ENCODE results near the gene KRT35. TPM values are rescaled to one million over a fixed set of nuclear protein-coding genes. Genes with fewer than 3 reads are reported as not detected.

Gene KRT35
- total RNA-seq, 4 donors from 2014 or later, result not detected

GRCh38 chr17:41442739-41443138, 38.2 kb downstream of the KRT35 start:
- no peak for TF ChIP-seq POLR2A (IDR thresholded peaks at IDR 0.05)
- TF ChIP-seq CTCF (IDR thresholded peaks at IDR 0.05), result no peak
- H3K4me3 ChIP-seq (replicated peaks in 1 of 3), result no peak overlapping the region
- H3K9me3 ChIP-seq, result no peaks in the 10 kb centered on the region
- intact Hi-C loops (cut with DNase I), result no loop called here
- no peaks in the 10 kb centered on the region for H3K4me1 ChIP-seq
- WGBS, 2 donors, result 88 to 91% methylated on average over 4 of the region's 4 CpGs
- DNase-seq, result no peak
- H3K36me3 ChIP-seq, result no peaks in the 10 kb centered on the region
- no peak overlapping the region for H3K27ac ChIP-seq
- no peaks in the 10 kb centered on the region for H3K27me3 ChIP-seq

GRCh38 chr17:41440531-41441033, 40.4 kb downstream of the KRT35 start, which contains the start of gene KRT38:
Gene KRT38, minus strand, starts transcription at chr17:41440983. Its CDS starts 62 bp downstream, at chr17:41440921.
- no peaks in the 10 kb centered on the region for H3K4me1 ChIP-seq
- no peaks in the 10 kb centered on the region for H3K27me3 ChIP-seq
- H3K27ac ChIP-seq, result no peak within 1 kb of the TSS
- DNase-seq, result no peak
- TF ChIP-seq CTCF (IDR thresholded peaks at IDR 0.05), result no peak
- no peak for TF ChIP-seq POLR2A (IDR thresholded peaks at IDR 0.05)
- no peaks in the 10 kb centered on the region for H3K36me3 ChIP-seq
- no peak within 1 kb of the TSS for H3K4me3 ChIP-seq (replicated peaks in 1 of 3)
- 92 to 99% methylated on average over 10 of the region's 10 CpGs for WGBS, 2 donors
- no peaks in the 10 kb centered on the region for H3K9me3 ChIP-seq
- intact Hi-C loops (cut with DNase I), result no loop called here

GRCh38 chr17:41439375-41439774, 41.6 kb downstream of the KRT35 start:
- WGBS, 2 donors, result 71 to 85% methylated on average over 4 to 5 of the region's 5 CpGs
- Histone ChIP-seq H3K36me3 (no peaks in the 10 kb centered on the region), H3K4me1 (no peaks in the 10 kb centered on the region), H3K27ac (no peak overlapping the region), H3K27me3 (no peaks in the 10 kb centered on the region), H3K9me3 (no peaks in the 10 kb centered on the region), H3K4me3 (replicated peaks in 1 of 3) (no peak overlapping the region)
- intact Hi-C loops (cut with DNase I), result no loop called here
- DNase-seq, result no peak
- TF ChIP-seq POLR2A (IDR thresholded peaks at IDR 0.05), result no peak
- TF ChIP-seq CTCF (IDR thresholded peaks at IDR 0.05), result no peak

- no peaks in the 10 kb centered on the region for H3K4me1 ChIP-seq
- no peaks in the 10 kb centered on the region for H3K9me3 ChIP-seq
- H3K27me3 ChIP-seq, result no peaks in the 10 kb centered on the region
- no peaks in the 10 kb centered on the region for H3K36me3 ChIP-seq
- no peak overlapping the region for H3K4me3 ChIP-seq (replicated peaks in 1 of 3)
- DNase-seq, result no peak
- 84 to 87% methylated on average over 9 of the region's 9 CpGs for WGBS, 2 donors
- H3K27ac ChIP-seq, result no peak overlapping the region
- TF ChIP-seq POLR2A (IDR thresholded peaks at IDR 0.05) (no peak), CTCF (IDR thresholded peaks at IDR 0.05) (no peak)
- intact Hi-C loops (cut with DNase I), result no loop called here
Measured at GRCh38 chr17:41437769-41438168, 43.2 kb downstream of the KRT35 start.

- Histone ChIP-seq H3K27ac (no peak overlapping the region), H3K36me3 (no peaks in the 10 kb centered on the region), H3K4me3 (replicated peaks in 1 of 3) (no peak overlapping the region), H3K9me3 (no peaks in the 10 kb centered on the region), H3K27me3 (no peaks in the 10 kb centered on the region), H3K4me1 (no peaks in the 10 kb centered on the region)
- WGBS, 2 donors, result 88 to 90% methylated on average over 7 of the region's 7 CpGs
- TF ChIP-seq CTCF (IDR thresholded peaks at IDR 0.05) (no peak), POLR2A (IDR thresholded peaks at IDR 0.05) (no peak)
- intact Hi-C loops (cut with DNase I), result no loop called here
- no peak for DNase-seq
Measured at GRCh38 chr17:41437254-41437653, 43.7 kb downstream of the KRT35 start.
